Measurements from ENCODE around the gene NOTCH3. TPM values are rescaled to one million over a fixed set of nuclear protein-coding genes. Genes with fewer than 3 reads are reported as not detected.

The NOTCH3 gene
- total RNA-seq, 1 donor from 2014 or later, result 60.3 TPM

- DNase-seq (ENCODE audit: low spot score), result no peak
Observed at GRCh38 chr19:15237759-15238638, 37.2 kb upstream of the NOTCH3 start.

DNA sequence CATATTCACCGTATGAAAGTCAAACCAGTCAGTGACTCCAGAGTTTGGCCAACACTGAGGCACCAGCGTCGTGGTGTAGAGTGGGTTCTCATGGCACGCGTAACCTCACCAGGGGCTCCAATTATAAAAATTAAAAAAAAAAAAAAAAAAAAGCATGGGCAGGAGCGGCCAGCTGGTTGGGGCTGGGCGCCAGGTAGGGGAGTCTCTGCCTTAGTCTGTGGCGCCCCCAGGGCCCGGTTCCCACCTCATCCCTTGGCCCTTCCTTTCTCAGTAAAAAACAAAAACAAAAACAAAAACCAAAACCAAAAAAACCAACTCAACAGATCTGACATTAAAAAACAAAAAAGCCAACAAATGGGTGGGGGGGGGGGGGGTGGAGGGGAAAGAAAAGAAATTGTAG is 36.1 kb upstream of the NOTCH3 start:
- no peak for DNase-seq (ENCODE audit: low spot score)

GRCh38 chr19:15235781-15236180 is 35.0 kb upstream of the NOTCH3 start:
- DNase-seq (ENCODE audit: low spot score), result no peak

GRCh38 chr19:15234431-15235130 is 33.8 kb upstream of the NOTCH3 start:
- DNase-seq (ENCODE audit: low spot score), result no peak

GRCh38 chr19:15231271-15231670 is 30.5 kb upstream of the NOTCH3 start:
- no peak for DNase-seq (ENCODE audit: low spot score)

- no peak for DNase-seq (ENCODE audit: low spot score)
Observed at GRCh38 chr19:15227261-15227660, 26.5 kb upstream of the NOTCH3 start.

DNA sequence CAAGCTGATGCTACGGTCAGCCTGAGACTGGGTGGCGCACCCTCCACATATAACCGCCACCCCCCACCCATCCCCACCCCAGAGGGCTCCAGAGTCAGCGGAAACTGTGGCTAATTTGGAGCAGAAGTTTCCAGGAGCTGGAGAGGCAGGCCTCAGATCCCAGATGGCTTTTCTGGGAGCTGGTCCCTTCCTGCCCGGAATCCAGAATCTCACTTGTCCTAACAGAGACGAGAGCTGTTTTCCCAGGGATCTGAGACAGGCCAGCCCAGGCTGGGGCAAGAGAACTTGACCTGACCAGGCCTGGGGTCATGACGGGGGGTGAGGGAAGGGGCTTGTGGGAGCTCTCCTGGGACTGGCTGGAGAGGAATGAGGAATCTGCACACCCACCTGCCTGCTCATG is 25.0 kb upstream of the NOTCH3 start:
- DNase-seq (ENCODE audit: low spot score), result no peak

DNA sequence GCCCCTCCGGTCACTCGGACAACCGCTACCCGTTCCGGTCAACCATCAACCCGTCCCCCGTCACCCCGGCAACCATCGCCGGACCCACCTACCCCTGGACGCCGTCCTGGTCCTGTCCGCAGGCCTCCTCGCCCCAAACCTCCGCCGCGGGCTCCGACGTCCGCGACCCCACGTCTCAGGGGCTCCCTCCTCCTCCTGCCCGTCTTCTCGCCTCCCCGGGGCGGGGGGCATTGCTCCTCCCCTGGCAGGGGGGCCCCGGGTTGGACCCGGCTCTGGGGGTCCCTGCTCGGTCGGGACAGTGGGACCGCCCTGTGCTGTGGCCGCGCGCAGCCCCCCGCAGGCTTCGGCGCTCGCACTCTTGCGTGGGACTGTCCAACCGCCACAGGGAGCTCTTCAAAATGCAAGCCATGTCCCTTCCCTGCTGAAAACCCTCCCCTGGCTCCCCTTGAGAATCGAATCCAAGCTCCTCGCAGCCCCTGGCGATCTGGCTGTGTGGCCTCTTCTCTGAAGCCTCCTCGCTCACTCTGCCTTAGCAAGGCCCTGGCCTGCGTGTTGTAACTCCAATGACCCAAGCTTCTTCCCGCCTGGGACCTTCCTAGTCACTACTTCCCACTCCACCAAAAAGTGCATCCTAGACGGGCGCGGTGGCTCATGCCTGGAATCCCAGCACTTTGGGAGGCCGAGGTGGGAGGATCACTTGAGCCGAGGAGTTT is 23.0 kb upstream of the NOTCH3 start:
- no peak for DNase-seq (ENCODE audit: low spot score)

- DNase-seq (ENCODE audit: low spot score), result peak; percentile 93
Observed at GRCh38 chr19:15222738-15223648, 22.2 kb upstream of the NOTCH3 start.

DNA sequence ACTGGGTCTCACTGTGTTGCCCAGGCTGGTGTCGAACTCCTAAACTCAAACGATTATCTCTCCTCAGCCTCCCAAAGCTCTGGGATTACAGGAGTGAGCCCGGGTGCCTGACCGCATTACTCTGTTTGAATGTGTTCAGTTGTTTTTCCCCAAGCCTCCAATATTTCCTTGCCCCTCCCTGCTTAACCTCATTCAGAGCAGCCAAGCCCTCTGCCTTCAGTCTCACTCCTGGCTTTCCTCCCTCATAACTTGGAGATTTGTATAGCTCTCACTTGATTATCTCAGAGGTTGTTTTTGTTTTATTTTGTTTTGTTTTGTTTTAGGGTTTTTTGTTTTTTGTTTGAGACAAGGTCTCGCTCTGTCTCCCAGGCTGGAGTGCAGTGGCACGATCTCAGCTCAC is 20.0 kb upstream of the NOTCH3 start:
- DNase-seq (ENCODE audit: low spot score), result no peak

GRCh38 chr19:15218501-15218900 is 17.7 kb upstream of the NOTCH3 start:
- no peak for DNase-seq (ENCODE audit: low spot score)

DNA sequence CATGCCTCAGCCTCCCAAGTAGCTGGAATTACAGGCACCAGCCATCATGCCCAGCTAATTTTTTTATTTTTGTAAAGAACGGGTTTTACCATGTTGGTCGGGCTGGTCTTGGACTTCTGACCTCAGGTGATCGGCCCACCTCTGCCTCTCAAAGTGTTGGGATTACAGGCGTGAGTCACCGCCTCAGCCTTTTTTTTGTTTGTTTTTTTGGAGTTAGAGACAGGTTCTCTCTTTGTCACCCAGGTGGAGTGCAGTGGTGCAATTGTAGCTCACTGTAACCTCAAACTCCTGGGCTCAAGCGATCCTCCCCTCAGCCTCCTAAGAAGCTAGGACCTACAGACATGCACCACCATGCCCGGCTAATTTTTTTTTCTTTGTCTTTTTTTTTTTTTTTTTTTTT is 15.6 kb upstream of the NOTCH3 start:
- no peak for DNase-seq (ENCODE audit: low spot score)

- no peak for DNase-seq (ENCODE audit: low spot score)
Observed at GRCh38 chr19:15213715-15214381, 13.1 kb upstream of the NOTCH3 start.

DNA sequence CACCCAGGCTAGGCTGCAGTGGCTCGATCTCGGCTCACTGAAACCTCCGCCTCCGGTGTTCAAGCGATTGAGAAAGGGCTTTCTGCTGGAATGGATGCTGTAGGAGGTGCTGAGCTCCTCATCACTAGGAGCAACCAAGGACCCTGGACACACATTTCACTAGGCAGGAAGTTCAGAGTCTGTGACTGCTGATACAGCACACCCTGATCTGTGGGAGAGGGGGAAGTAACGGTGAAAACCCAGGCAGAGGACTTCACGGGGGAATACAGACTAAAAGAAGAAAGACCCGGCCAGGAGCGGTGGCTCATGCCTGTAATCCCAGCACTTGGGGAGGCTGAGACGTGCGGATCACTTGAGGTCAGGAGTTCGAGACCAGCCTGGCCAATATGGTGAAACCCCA is 11.9 kb upstream of the NOTCH3 start:
- no peak for DNase-seq (ENCODE audit: low spot score)

DNA sequence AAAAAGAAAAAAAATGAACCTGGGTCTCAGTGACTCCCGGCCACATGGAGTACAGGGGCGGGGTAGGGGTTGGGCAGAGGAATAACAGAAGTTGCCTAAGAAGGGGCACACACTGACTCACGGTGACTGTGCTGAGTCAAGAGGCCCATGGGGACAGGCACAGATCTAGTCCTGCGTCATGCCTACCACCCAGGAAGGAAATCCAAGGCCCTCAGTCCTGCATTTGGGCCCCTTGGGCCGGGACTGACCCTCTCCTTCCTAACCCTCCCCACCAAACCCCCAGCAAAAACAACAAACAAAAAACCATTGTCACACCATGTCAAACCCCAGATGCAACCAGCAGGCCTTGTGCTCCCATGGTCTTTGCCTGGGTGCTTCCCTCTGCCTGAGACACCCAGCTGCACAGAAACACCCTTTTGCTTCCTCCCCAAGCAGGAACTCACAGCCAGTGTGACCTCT is 9.6 kb upstream of the NOTCH3 start:
- DNase-seq (ENCODE audit: low spot score), result no peak

DNA sequence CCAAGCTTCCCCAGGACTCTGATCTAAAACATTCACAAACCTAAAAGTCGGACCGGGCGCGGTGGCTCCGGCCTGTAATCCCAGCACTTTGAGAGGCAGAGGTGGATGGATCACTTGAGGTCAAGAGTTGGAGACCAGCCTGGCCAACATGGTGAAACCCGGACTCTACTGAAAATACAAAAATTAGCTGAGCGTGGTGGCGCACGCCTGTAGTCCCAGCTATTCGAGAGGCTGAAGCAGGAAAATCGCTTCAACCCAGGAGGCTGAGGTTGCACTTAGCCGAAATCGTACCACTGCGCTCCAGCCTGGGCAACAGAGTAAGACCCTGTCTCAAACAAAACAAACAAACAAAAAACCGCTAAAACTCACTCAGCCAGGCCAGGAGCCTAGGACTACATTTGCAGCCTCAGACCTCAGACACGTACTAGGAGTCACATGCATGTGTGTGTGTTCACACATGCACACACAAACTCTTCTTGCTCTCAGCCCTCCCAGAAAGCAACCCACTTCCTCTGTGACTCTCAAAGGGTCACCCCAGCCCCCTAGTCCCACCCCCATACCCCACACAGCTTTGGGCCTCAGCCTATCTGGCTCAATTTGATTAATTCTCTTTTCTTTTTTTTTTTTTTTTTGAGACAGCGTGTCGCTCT is 704 bp upstream of the NOTCH3 start:
- no peak for DNase-seq (ENCODE audit: low spot score)

DNA sequence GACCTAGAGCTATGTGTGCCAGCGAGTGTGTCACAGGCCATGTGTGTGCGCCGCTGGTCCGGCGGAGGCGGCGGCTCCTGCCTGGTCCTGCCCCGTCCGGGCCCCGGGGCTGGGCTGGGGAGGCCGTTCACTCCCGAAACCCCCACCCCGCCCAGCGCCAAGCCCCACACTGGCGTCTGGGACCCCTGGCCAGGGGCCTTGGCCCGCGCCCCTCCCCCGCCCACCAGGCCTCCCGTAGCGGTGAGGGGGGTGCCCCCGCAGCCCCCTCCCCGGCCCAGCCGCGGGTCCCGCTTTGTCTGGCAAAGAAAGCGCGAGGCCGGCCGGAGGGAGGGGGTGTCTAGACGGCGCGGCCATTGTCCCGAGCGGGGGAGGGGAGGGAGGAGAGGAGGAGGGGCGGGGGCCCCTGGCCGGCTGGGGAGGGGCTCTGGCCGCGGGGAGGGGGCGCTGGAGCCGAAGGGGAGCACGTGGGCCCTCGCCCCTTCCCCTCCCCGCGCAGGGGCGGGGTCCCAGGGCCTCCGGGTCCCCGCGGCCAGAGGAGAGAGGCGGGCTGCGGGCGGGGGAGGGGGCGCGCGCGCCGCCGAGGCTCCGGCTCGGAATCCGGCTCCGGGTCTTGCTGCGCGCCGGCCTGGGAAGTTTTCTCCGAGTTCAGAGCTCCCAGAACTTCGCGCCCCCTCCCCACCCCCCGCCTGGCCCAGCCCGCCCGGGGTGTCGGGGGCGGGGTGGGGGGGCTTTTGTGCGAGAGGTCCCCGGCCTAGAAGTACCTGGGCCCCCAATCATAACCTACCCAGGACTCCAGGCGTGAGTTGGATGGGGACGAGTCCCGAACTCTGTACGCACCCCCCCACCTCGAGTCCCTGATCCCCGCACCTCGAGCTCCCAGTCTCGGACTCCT is 888 bp downstream of the NOTCH3 start:
- DNase-seq (ENCODE audit: low spot score), result no peak

DNA sequence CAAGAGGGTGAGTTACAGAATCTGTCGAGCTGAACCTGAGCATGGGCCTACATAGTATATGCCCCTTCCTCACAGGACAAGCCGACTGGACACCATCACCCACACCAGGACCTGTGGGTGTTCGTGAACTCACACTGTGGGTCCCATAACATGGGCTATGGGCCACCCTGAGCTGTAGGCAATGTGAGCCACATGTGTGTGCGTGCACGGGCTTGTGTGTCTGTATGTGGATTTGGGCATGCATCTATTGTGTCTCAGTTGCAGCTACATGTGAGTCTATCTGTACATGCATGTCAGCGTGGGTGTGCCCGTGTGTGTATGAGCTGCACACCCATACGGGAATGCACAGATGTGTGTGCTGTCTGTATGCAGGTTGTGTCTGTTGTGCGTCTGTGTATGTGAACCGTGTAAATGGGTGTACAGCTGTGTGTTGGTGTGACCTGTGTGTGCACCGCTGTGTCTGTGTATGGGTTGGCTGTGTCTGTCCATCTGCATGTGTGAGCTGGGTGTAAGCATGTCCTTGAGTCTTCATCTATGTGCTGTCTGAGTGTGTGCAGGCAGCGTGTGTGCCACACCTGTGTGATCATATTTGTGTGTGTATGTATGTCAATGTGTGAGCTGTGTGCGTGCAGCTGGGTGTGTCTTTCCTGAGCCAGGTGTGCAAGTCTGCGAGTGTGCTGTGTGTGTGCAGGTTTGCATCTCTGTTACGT is 1.7 kb downstream of the NOTCH3 start:
- no peak for DNase-seq (ENCODE audit: low spot score)
